GM21576 (cell line): ENCODE results near the gene CREB5.

Experiments
- ATAC-seq: cut with Tn5 transposase; IDR thresholded peaks from one replicate; pipeline ENCODE4 v1.9.1; 2021; ENCODE audit warnings: mild to moderate bottlenecking, moderate library complexity; ENCODE audit not compliant: unreplicated experiment

The CREB5 gene

DNA sequence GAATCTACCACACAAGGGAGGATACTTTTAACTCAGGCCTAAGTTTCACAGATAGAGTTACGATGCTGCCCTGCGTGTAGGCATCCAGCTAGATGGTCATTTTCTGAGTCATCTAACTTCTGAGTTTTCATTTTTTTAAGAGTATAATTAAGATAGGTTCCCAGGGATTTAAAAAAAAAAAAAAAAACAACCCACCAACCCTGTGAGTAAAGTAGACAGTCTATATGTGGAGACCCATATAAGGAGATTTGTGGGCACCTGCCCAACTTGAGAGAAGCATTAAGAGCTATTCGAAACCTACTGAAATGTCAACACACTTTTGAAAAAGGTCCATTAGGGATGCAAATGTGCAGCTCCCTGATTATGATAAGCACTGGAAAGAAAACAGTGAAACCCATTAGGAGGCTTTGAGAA, 288.5 kb downstream of the CREB5 start:
- ATAC-seq: no peak

DNA sequence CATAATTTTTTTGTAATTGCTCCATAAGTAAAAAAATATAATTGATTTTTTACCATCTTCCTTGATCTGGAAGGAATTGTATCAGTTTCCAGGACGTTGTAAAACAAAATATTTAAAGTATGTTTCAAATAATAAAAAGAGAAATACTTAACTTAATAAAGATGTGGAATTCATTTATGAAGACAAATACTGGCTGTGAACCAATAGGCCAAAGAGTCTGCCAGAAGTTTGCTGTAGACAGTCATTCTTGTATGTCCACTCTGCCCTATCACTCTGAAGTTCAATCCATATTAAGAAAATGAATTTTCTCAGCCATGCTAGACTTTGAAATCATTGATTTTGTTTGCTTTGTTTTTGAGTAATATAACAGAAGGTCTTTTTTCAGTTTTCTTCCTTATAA, 289.4 kb downstream of the CREB5 start:
- ATAC-seq: no peak

DNA sequence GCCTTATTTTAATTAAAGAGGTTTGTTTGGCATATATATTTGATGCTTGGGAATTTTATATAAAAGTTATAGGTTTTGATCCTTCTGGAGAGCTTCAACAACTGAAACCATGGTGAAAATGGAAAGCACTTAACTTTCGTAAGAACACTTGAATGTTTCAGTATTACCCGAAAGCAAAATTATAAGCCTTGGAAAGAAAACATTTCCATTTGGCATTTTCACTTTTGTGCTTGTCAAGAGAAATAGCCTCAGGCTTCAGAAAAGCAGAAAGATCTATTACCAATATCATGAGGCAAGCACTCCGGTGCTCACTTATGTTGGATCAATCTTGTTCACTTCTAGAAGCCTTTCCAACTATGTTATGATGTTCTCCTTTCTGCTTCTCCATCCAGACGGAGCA, 289.9 kb downstream of the CREB5 start:
- ATAC-seq: no peak

- no peak for ATAC-seq
Measured at GRCh38 chr7:28703037-28703765, 290.9 kb downstream of the CREB5 start.

- ATAC-seq: no peak
Measured at GRCh38 chr7:28704706-28705105, 292.4 kb downstream of the CREB5 start.

- peak; percentile 94 for ATAC-seq
Measured at GRCh38 chr7:28705350-28705749, 293.0 kb downstream of the CREB5 start.

GRCh38 chr7:28706584-28706983, 294.3 kb downstream of the CREB5 start:
- ATAC-seq: no peak

DNA sequence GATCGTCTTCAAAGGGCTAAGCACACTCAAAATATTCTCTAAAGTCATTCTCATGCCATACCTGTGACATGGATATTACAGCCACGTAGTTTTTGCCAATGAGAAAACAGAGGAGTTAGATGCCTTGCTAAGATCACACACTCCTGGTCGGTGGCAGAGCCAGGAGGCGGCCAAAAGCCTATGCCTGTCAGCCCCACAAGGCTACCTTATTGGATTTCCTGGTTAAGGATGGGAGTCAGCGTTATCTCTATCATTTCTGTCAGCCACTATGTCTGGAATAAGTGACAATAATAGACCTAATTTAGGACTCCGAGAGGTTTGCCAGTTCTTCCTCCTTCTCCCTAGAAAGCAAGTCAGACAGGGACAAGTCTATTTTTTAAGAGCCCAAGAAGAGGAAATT, 295.0 kb downstream of the CREB5 start:
- no peak for ATAC-seq

- ATAC-seq: no peak
Measured at GRCh38 chr7:28708033-28708951, 296.0 kb downstream of the CREB5 start.

DNA sequence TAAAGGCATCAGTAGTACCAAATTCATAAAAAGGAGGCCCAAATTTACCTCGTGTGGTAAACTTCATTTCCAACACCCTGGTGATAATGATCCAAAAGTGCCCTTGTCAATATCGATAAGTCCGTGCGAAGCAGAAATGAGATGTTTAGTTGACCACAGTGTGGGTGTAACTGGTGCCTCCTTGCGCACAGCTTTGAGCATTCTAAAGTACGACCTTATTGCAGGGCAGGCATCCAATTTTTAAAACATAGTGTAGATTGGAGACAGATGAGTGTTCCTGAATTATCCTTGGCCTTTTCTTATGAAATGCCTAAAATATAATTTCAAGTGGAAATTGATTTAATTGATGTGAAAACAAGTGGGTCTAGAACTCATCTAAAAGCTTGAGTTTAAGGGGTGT, 297.4 kb downstream of the CREB5 start:
- no peak for ATAC-seq

DNA sequence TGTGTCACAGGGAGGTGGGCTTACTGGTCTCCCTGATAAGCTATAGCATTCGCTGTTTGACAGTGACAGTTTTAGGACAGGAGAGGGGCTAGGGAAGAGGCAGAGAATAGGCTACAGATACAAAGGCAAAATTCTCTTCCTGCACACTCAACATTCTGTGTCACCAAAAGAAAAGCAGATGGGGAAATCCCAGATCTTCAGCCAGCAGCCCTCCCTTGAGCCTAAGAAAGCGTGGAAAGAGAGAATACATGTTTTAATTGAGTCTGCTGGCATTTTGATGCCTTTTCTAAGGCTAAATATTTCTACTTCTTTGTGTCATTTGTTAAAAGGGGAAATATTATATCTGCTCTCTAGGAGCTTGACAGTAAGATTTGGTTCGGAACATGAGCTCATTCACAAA, 298.8 kb downstream of the CREB5 start:
- no peak for ATAC-seq

DNA sequence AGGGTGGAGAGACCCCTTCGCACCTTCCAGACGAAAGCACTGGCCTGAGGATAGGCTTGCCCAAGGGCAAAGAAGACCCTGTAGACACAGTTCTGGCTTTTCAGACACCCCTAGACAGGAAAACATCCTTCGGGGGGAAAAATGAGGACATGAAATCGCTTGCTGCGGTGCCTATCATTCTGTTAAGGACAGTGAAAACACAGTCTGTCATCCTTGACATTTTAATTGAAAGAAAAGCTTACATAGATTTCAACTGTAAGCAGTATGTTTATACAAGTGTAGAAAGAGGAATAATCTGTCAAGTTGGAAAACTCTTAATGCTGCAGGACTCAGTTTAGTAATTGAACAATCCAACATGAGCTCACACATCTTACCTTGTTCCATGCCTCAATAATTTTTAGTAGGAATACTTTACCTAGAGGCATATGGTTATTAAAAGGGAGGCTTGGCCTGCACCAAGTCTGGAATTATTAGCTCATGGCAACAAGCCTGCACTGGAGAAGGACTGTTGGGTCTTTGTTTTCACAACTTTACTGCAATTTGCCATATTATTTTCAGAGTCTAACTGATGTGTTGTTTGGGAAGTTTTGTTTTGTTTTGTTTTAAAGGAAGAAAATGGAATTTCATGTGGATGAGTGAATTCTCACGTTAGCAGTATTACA, 302.3 kb downstream of the CREB5 start:
- ATAC-seq: no peak

DNA sequence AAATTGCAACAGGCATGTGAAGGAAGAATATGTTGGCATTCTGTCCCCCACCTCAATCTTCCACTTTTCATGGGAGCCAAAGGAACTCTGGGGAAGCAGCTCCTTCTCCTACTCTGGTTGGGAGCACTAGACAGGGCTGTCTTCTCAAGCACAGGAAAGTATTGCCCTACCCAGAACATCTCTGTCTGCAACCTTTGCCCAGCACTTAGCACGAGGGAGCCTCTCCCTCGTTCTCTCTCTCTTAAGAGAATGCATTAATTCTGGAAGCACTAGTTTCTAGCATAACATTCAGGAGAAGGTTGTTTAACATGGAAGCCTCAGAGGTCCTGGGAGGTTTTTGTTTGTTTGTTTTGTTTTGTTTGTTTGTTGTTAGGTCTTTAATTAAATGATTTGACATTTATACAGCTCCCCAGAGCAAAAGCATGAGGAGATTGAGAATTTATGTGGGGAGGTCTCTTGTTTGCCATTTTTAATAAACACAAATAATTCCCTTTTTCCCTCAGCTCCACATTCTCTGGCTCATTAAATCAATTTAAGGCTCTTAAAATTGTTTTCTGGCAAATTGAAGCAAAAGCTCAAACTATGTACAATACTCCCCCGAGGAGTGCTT, 305.2 kb downstream of the CREB5 start:
- no peak for ATAC-seq

DNA sequence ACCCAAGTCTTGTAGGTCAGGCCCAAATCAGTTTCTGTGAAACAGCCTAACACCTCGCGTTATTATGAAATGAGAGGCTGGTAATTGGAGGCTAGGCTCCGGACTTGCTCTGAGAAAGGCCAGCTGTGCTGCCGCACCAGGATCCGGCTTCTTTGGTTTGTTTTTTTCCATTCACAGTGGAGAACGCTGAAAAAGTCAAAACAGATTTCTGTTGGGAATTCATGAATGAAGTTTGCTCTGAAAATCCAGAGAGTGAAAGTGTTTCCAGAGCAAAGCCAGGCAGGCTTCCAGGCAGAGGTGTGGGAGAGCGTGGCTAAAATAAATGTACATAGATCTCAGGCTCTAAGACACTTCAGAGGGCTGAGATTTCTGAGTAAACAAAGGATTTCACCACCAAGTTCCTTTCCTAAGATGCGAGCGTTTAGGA, 305.8 kb downstream of the CREB5 start:
- no peak for ATAC-seq

- ATAC-seq: no peak
Measured at GRCh38 chr7:28718545-28718944, 306.2 kb downstream of the CREB5 start.

GRCh38 chr7:28722684-28723083, 310.4 kb downstream of the CREB5 start:
- no peak for ATAC-seq

DNA sequence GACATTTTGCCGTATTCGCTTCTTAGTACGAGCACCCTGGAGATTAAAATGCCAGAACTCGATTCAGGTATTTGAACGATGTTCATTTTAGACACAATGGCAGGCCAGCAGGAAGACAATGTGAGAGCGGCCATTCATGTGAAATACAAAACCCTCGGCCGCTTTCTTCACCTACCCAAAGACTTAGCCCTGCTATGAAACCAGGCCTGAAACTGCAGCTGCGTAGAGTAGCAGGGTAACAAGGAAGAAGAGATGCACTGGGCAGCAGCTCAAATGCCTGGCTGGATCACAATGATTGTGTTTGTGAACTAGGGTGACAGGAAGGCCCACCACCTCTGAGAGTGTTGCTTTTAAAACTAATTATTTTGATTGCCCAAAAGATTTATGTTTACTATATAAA, 311.0 kb downstream of the CREB5 start:
- no peak for ATAC-seq

GRCh38 chr7:28724563-28724962, 312.2 kb downstream of the CREB5 start:
- ATAC-seq: no peak

DNA sequence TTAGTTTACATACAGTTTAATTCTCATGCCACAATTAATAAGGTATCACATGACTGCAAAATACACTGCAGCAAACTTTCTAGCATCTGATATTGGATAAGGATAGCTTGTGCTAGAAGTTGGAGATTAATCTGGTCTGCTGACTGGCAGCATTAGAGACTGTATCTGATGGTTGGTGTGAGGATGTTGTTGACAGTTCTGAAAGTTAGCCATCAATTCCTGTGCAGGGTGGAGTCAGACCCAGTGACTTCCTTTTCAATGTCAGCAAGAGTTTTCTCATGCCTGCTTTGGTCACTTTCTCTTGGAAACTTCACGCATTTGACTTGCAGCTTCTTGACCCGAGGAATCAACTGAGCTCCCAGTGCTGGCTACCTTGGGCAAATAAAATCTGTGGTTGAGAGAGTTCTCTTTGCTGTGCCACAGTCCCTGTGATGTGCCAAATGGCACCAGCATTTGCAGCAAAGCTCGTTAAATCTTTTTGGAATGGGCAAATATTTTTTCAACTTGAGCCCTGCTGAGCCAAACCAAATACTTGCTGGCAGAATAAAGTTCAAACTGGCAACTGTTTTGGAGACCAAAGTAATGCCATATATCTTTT, 312.8 kb downstream of the CREB5 start:
- no peak for ATAC-seq

DNA sequence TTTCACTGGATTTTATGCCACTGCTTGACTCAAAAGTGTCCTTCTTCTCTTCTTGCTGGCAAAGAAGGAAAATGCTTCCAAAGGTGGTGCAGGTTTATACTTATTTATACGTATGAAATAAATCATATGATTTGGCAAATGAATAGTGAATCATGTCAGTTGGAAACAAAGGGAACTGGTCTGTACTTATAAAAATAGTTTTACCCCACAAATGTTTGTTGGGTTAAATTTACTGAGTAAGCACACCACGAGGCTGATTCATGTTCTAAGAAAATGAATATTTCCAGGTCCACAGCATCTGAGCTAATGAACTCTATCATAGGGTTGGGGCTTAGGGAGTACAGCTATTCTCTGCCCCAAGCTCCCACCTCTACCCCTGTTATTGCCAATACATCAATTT, 313.6 kb downstream of the CREB5 start:
- no peak for ATAC-seq

GRCh38 chr7:28726555-28726954, 314.2 kb downstream of the CREB5 start:
- no peak for ATAC-seq
